BJ (cell line): Measurements from ENCODE around the gene TRAPPC2L. TPM values are rescaled to one million over a fixed set of nuclear protein-coding genes. Genes with fewer than 3 reads are reported as not detected.

Source experiments
- CTCF ChIA-PET: fragments of 350-600 bp; formaldehyde crosslinking; extraction: SDS; loops from one replicate; lab custom pipeline; 2021; ENCODE audit warnings: antibody characterized with exemption, inconsistent platforms; lab: Yijun Ruan, JAX
- POLR2A ChIA-PET: fragments of 300-600 bp; sonication (Branson Sonifier 250); formaldehyde crosslinking; extraction: SDS; loops from one replicate; lab custom pipeline; 2021; ENCODE audit warnings: antibody characterized with exemption; lab: Charles Lee
- DNase-seq: peaks from one replicate; pipeline ENCODE4 v3.0.0-alpha.2; 2011; ENCODE audit warnings: low read depth
- H3K27me3 ChIP-seq: 2 replicates; pipeline ENCODE4 v1.6.0; 2011; ENCODE audit warnings: low read length; ENCODE audit not compliant: control insufficient read depth, insufficient read depth
- H3K36me3 ChIP-seq: 2 replicates; pipeline ENCODE4 v1.5.1; 2011; ENCODE audit warnings: low read length; ENCODE audit not compliant: control insufficient read depth, insufficient read depth
- H3K4me3 ChIP-seq: 2 replicates; pipeline ENCODE4 v1.5.1; 2011; ENCODE audit warnings: low read depth, mild to moderate bottlenecking, control low read depth, low read length
- CTCF ChIP-seq: IDR thresholded peaks from 2 replicates; pipeline ENCODE4 v1.5.1; 2011; ENCODE audit warnings: low read depth, mild to moderate bottlenecking, control low read depth, inconsistent platforms, low read length, moderate library complexity; ENCODE audit not compliant: insufficient read depth
- polyA plus RNA-seq: library from polyadenylated mRNA; depleted of rRNA; stranded (reverse); fragments of >200 nt; gene quantifications from 2 replicates; pipeline ENCODE4 v1.2.3, GENCODE V29; 2011

TRAPPC2L gene
- polyA plus RNA-seq, 1 experiment, result 84.8 TPM

- no peak for DNase-seq
- ChIA-PET CTCF (interaction anchor here (1.2 kb wide), 1 partner anchor 14 kb away, joined by 3 read pairs; no protein-coding TSS in a partner anchor), POLR2A (no interaction called here)
- TF ChIP-seq CTCF, result no peak
- Histone ChIP-seq H3K4me3 (no peak overlapping the region), H3K36me3 (peaks cover 11% of the 10 kb centered on the region), H3K27me3 (peaks cover 5% of the 10 kb centered on the region)
These were observed 7.6 kb downstream of the TRAPPC2L start for GRCh38 chr16:88864521-88864920.

- no peak overlapping the region for H3K4me3 ChIP-seq
- ChIA-PET CTCF (interaction anchor here (1.0 to 1.8 kb wide), 2 partner anchors 7 to 57 kb away, joined by 3 to 7 read pairs; no protein-coding TSS in a partner anchor), POLR2A (no interaction called here)
- H3K36me3 ChIP-seq, result peaks cover 7% of the 10 kb centered on the region
- DNase-seq, result no peak
- no peak for TF ChIP-seq CTCF
- peaks cover 5% of the 10 kb centered on the region for H3K27me3 ChIP-seq
These were observed 8.4 kb downstream of the TRAPPC2L start for GRCh38 chr16:88865310-88865709.

- no peak overlapping the region for H3K4me3 ChIP-seq
- no peak for TF ChIP-seq CTCF
- peaks cover 7% of the 10 kb centered on the region for H3K27me3 ChIP-seq
- H3K36me3 ChIP-seq, result peaks cover 6% of the 10 kb centered on the region
- POLR2A ChIA-PET, result no interaction called here
- CTCF ChIA-PET, result interaction anchor here (1.0 to 1.8 kb wide), 2 partner anchors 8 to 56 kb away, joined by 3 to 7 read pairs; no protein-coding TSS in a partner anchor
- no peak for DNase-seq
These were observed 8.8 kb downstream of the TRAPPC2L start for GRCh38 chr16:88865742-88866141.

GRCh38 chr16:88866151-88866920, 9.4 kb downstream of the TRAPPC2L start, which contains the start of gene PABPN1L:
Gene PABPN1L (minus strand): TSS chr16:88866660. CDS start chr16:88866606, 54 bp downstream.
- no peak for DNase-seq
- ChIA-PET POLR2A (no interaction called here), CTCF (interaction anchor here (1.0 to 1.8 kb wide), 2 partner anchors 8 to 56 kb away, joined by 3 to 7 read pairs; no protein-coding TSS in a partner anchor)
- peaks cover 8% of the 10 kb centered on the region for H3K27me3 ChIP-seq
- H3K4me3 ChIP-seq, result no peak within 1 kb of the TSS
- H3K36me3 ChIP-seq, result peaks cover 5% of the 10 kb centered on the region
- no peak for TF ChIP-seq CTCF

GRCh38 chr16:88867581-88868246, 10.8 kb downstream of the TRAPPC2L start:
- TF ChIP-seq CTCF, result no peak
- Histone ChIP-seq H3K27me3 (peaks cover 10% of the 10 kb centered on the region), H3K36me3 (no peaks in the 10 kb centered on the region), H3K4me3 (no peak overlapping the region)
- CTCF ChIA-PET, result no interaction called here
- POLR2A ChIA-PET, result no interaction called here
- DNase-seq, result no peak
